Stimulated activated CD4-positive, alpha-beta T cell treated with anti-CD3 and anti-CD28 coated beads, Interleukin-15, amount 100 ng/mL, for 1 hour (primary cell): ENCODE data around the gene COL5A2.

Experiments used
- DNase-seq, 2 donors: peaks; one replicate each; pipeline ENCODE4 v3.0.0-alpha.2; 2020; ENCODE audit warnings: low read depth in 1 of 2, low spot score in 1 of 2

The COL5A2 gene

DNA sequence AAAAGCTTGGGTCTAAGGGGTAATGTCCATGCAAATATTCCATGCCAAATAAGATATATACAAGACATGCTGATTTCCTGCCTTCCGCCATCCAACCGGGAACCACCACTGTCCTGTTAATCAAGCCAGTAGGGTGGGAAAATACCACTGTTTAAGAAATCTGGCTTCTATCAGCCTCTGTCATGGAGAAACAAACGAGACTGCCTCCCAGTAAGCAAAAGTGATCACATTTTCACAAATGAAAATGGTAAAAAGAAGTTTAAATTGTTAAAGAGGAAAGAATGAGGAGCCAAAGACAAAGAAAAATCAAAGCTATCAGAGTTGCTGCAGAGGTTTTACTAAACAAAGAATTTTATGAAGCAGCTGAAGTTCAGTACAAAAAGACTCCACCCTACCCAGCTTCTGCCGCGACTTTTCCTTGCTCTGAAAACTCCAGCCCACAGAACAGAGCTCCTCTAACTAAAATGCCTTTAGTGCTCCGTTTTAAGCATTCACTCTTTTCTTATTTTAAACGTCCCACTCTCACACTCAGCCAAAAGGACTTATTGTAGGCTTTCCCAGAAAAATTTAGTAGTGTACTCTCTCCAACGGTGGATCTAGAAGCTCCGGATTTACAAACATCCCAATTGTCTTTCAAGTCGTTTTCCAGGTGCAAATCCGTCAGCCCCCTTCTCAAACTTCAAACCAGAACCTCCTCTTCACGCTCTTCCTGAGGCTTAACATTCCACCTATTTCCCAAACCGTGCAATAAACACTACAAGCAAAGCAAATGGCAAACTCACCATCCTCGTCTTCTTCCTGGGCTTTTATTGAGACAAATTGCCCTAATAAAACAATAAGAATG is 613 bp downstream of the COL5A2 start:
- DNase-seq: no peak

DNA sequence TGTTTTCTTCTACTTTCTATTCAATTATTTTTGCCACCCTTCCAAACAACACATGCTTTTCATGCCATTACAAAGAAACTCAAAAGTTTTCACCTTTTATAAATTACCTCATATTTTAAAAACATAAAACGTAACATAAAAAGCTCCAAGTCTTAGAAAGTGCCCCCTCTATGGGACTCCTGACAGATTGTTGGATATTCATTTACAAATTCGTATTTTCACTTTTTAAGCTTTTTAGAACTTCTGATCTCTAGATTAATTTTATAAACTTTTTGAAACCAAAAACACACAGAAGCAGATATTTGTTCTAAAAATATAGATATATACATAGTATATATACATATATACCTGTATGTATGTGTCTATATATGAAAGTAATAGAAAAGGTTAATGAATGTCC is 1.5 kb downstream of the COL5A2 start:
- DNase-seq: no peak

DNA sequence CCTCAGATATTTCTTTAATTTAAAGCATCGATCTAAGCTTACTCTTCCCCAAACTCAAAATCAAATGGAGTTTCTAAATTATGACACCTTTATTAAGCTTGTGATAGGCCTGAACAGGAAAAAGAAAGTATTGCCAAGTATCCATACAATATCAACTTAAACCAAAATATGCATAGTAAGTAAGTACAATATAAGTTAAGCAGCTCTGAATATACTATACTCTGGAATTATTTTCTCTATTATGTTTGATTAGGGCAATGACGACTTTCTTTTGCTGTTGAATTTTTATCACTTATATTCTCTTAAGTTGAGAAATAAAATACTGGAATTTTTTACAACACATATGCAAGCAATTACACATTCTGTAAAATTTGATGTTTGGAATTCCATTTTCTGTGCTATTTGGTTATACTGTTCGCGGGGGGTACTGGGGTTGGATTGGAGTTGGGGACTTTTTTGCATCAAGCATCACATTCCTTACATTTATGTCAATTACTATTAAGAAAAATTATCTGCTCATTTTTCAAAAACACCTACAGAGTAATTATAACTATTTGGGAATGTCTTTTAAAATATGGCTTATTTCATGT is 2.2 kb downstream of the COL5A2 start:
- DNase-seq: no peak

DNA sequence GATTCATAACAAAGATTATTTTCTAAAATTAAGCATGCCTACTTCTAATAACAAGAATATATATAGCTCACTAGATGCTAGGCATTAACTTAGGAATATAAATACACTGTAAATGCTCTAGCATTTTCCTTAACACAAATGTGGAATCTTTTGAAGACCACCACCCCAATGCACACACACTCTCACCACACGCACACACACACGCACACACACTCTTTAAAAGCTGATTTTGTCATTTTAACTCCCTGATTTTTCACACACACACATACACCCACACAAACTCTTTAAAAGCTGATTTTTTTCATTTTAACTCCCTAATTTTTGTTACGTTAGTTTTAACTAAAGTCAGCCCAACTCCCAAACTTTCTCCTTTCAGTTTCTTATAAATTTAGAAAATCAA is 3.0 kb downstream of the COL5A2 start:
- DNase-seq: no peak

DNA sequence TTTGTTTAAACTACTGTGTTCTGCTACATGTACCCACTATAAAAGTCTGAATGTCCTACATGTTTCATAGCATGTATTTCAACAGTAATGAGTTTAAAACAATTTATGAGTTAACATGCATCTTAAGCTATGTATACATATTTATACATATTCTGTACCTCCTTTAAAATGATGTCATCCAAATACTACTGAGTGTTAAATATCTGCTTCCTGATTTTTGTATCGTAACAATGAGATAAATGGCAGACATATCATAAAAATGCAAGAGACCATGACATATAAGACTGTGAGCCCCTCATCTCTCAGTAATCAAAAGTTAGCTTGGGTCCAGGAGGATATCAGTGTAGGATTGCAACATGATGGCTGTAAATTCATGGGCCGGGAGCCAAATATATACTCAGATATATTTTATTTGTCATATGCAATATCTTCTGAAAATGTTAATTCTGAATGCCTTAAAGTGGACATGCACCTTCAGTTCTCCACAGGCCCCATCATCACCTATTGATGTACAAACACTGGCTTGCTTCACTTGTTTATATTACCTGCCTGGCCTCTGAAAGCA is 3.6 kb downstream of the COL5A2 start:
- no peak for DNase-seq

DNA sequence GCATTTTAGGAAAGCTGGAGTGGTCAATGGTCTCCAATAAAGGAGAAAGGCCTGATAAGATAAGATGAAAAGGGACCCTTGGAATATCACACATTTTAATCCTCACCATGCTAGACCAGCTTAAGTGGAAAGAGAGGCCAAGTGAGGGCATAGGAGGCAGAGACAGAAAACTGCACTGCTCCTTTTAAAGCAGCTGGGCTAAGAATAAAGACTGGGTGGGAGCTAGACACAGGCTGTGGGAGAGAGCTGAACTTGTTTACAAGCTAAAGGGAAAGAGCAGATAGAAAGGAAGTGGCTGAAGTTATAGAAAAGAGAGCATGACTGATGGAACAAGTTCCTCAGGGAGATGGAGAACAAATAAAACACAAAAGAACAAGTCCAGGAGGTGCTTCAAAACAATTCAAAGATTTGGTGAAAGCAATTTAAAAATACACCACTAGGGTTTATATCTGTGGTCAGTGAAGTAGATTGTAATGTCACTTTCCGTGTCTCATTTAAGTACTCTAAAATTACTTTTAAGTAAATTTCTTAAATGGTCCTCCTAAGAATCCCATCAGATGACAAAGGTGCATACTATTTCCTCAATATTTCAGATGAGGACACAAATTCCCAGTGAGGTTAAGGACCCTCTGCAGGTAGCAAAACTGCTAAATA is 7.5 kb downstream of the COL5A2 start:
- DNase-seq: no peak

DNA sequence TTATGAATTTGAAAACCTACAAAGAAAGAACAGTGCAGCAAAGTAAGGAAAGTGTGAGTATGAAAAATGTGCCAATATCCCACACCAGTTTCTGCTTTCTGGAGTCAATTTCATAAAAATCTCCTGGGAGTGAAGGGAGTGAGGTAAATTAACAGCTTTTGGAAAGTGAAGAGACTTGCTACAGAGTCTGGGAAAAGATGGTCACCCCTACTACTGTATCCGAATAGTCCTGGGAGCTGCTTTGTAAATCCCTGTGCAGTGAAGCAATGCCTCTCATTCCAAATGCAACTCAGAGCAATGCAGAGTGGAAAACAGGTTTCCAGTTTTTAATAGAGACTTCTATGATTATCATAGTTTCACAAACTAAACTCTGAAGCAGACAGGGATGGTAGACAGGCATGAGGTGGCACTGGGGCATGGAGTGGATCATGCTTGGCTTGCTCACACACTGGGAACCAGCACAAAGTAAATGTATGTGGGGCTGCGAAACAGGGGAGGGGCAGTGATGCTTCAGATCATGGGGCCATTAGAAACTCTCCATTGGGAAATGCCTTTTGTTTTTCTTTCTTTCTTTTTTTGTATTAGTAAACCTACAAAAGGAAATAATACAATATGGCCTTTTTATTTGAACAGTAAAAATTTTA is 10.6 kb downstream of the COL5A2 start:
- no peak for DNase-seq

DNA sequence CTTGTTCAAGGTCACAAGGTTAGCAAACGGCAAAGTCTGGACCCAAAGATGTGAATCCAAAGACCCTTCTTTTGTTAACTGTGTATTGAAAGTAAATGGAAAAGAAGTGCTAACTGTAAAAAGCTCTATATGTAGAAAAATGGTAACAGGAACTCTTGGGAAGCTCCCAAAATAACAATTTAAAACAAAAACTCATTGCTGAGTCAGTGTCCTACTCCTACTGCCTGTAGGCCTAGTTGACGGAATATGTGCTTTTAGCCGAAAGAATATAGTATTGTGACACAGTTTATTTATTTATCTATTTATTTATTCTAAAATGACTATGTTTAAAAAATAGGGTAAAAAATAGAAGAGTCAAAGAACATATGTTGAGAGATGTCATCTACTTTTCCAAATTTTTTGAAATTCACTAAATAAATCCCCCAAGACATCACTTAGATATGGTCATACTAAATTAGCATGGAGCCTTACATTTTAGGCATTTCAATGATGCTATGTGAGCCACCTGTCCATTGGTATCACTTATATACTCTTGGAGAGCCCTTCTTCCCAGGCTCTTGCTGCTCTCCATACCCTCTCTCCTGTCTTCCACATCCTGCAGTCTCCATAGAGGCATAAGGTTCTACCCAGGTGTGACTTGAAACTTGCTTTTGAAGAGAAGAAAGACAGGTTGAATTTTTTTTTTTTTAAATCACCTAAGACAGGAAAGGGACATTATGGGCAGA is 13.7 kb downstream of the COL5A2 start:
- DNase-seq: no peak

DNA sequence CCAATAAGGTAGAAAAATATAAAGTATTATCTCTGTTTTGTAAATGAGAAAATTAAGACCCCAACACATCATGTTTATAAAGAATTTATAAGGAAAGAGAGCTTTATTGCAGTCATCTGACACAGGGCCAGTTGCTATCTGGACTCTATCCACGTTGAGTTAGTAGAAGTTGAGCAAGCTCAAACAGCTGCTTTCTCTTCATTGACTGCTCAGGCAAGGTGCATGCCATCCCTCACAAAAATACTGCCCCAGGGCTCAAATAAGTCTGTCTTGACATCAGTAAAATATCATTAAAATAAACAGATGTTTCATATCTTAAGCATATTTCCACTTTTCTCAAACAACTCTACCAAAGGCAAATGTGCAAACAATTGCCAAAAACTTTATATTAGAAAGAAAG is 14.8 kb downstream of the COL5A2 start:
- no peak for DNase-seq

DNA sequence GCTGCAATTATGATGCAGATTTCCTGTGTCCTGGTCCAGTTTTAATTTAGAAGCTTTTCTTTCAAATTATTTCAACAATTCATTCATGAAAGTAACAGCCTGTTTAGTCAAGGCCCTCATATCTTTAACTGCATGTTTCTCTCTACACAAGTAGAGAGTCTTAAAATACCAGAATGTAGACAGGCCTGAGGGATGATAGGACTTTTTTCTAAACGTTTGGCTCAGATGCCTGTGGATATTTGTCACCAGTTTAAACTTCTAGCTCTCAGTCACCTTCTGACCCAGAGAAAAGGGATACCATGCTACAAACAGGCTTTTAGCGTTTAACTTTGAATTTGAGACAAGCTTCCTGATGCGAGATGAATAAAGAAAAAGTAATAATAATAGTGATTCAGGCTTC is 15.7 kb downstream of the COL5A2 start:
- DNase-seq: no peak

DNA sequence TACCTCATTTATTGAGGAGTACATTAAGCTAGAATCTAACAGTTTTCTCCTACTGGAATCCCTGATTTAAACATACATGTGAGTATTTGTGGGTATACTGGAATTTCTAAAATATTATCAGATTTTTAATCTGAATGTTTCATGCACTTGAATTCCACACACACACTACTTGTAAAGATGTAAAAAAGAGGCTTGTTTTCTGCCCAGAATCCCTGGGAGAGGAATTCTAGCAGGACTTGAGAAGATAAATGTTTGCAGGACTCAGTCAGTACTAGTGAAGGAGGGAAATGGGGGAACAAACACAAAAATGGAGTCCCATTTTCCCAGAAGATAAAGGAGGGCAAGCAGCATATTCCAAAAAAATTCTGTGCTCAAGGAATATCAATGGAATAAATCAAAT is 17.0 kb downstream of the COL5A2 start:
- no peak for DNase-seq

DNA sequence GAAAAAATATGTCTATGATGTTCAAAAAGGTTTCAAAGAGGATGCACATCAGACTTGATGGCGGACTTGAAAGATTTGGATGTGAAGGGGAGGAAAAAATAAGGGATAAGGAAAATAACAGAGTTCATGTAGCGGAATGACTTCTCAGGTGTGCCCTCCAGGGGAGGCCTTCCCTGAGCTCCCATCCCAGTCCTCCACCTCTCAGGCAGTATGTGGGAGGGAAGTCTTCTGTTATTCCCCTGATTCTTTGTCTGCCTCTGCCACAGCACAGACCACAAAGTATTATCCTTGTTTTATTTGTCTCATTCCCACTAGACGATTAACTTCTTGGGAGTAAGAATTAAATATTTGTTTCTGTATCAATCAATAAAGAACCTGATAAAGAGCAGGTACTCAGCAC is 17.7 kb downstream of the COL5A2 start:
- DNase-seq: no peak

DNA sequence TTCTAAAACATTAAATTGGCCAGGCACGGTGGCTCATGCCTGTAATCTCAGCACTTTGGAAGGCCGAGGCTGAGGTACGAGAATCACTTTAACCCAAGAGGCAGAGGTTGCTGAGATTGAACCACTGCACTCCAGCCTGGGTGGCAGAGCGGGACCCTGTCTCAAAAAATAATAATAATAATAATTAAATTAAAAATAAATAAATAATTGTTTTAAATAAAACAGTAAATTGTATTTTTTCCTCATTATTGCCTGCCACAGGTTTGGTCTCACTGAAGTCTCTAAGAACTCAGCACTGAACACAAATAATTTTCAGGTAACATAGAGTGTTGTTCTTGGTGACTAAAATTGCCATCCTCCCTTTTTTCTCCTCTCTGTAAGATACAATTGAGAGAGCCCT is 19.8 kb downstream of the COL5A2 start:
- no peak for DNase-seq

DNA sequence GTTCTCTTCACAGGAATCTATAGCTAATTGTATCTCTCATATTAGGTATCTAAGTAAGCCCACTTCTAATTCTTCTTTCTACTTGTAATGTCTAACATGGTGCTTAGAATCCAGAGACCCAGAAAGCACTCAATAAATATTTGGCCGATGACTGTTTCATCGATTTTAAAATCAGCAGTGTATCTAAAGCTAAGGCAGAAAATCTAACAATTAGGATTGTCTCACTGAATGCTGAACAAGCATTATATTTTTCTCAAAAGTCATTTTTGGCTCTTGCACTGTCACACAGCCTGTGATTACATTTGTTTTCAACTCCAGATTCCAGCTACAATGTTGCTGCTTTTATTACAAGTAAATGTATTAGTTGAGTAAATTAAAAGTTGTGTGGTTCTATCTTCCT is 20.3 kb downstream of the COL5A2 start:
- no peak for DNase-seq

DNA sequence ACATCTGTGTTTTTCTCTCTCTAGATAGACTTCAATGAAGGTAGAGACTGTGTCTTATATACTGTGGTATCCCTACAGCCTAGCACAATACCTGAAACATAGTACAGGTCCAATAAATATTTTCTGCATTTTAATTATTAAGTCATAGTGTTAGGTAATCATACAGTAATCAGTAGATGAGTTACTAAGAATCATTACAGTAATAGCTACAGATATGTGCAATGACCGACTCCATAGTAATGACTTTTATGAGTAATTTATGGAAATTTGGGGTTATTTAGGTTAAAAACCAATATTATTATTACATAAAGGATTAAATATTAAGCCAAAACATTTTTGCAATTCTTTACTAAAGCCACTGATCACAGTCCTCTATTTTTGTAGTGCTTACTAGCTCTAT is 21.6 kb downstream of the COL5A2 start:
- DNase-seq: no peak

DNA sequence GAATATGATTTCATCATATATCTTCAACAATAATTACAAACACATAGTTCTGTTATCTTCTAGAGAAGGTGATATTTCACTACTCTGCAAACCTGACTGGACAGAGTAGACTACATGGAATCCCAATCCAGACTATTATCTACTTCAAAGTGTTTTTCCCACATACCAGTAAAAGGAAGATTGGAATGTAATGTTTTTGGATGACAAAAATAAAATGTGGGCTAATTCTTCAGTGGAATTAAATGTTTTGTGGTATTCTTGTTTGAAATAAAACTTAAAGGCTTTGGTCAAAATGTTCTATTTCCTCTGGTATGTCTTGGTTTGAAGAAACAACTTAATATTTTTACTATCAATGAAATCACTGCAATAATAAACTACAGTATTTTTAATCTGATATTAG is 22.1 kb downstream of the COL5A2 start:
- no peak for DNase-seq

DNA sequence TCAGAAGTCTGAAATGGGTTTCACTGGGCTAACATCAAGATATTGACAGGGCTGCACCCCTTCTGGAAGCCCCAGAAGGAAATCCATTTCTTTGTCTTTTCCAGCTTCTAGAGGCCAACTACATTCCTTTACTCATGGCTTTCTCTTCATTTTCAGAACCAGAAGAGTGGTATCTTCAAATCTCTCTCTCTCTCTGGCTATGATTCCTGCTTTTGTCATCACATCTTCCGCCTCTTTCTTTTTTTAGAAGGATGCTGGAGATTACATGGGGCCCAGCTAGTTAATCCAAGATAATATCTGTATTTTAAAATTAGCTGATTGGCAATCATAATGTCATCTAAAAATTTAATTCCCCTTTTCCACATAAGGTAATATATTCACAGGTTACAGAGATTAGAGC is 23.8 kb downstream of the COL5A2 start:
- no peak for DNase-seq

DNA sequence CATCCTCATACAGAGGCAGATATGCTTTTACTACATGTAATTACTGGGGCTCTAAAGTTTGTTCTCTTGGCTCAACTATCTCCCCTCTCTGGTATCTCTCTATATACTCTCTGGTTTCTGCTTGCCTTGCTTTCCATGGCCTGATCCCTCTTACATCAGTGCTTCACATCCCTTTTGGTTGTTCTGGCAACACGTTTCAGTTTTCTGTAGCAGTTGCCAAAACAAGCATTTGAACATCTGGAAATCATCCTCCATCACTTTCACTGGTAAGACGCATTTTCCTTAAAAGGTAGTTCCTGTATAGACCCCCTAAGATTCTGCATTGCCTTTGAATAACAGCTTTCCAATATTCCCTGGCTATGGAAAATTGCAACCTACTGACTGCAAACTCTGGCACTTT is 25.9 kb downstream of the COL5A2 start:
- DNase-seq: no peak

DNA sequence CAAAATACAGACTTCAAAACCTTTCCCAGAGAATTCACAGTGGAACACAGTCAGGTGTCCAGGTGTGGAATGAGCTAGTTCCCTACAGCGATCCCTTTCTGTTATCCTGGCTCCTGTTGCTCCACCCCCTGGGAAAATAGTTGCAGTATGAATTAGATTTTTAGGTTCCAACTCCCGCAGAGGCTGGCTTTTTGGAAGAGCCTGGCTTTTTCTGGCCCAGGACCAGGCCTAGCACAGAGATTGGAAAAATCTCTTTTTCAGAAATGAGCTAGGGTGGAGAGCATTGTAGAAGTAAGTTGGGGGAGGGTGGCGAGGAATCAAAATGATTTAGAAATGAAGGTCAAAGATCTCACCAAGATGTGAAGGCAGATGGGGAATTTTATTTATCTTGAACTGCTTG is 27.1 kb downstream of the COL5A2 start:
- no peak for DNase-seq

DNA sequence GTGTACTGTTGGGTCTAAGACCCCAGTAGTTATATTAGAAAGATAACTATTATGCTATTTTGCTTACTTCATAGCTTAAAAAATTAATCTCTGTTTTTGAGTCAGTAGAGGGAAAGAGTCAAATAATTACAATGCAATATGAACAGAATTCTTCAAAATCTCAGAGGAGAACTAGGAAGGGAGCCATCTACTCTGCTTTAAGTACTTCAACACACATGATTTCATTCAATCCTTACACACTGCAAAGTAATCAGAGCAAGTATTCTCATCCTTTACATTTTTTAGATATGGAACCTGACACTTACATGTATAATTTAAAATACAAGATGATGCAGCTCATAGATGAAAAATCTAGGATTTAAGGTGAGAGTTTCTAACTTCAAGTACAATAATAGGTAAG is 27.7 kb downstream of the COL5A2 start:
- DNase-seq: no peak

DNA sequence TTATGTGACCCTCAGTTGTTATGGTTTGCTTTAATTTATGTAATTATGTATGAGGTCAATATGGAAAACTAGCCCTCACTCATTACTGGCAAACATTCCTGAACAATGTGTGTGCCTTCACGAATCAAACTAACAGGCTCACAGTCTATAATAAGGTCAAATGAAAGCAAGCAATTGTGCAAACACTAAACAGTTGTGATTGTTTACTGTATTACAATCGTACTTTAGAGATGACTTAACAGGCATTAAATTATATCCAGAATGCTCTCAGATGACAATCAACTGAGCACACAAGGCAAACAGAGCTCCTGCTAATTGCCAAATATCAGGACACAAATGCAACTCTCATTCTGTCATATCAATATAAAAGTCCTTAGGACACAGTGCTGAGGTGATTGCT is 29.5 kb downstream of the COL5A2 start:
- no peak for DNase-seq
